HuH-7 (cell line): ENCODE results near the gene ESRRB.
"Not testable (repeated sequence)": the region's sequence is repeated elsewhere in the genome, so short reads cannot be mapped to it uniquely, and the experiment has no call there.

ENCODE experiments used
- DNase-seq: peaks from one replicate; pipeline ENCODE4 v3.0.0; 2011; ENCODE audit warnings: low spot score

Gene ESRRB

DNA sequence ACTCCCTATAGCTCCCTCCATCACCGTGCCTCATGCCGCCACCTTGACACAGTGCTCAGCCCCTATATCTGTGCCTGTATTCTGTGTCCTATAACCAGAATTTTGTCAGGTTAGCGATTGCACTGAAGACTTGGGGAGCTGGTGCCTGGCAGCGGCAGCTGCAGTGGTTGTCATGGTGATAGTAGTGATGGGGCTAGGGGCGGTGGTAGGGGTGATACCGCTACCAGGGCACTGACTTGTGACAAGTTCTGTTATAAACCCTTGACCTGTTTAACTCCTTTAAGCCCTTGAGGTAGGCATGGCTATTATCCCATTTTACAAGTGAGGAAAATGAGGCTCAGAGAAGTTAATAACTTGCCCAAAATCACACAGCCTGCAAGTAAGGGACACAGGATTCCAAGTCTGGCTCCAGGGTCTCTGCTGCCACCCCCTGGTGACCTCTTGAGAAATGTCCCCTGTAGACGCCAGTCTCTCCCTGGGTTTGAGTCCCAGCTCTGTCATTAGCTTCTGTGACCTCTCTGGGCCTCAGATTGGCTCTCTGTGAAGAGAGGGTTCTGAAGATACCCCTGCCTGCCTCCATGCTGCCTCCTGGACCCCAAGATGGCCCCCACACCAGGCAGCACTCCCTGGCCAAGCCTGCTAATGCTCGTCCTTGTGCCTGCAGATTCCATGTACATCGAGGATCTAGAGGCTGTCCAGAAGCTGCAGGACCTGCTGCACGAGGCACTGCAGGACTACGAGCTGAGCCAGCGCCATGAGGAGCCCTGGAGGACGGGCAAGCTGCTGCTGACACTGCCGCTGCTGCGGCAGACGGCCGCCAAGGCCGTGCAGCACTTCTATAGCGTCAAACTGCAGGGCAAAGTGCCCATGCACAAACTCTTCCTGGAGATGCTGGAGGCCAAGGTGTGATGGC, 121.9 kb downstream of the ESRRB start:
- peak; percentile 35 for DNase-seq

DNA sequence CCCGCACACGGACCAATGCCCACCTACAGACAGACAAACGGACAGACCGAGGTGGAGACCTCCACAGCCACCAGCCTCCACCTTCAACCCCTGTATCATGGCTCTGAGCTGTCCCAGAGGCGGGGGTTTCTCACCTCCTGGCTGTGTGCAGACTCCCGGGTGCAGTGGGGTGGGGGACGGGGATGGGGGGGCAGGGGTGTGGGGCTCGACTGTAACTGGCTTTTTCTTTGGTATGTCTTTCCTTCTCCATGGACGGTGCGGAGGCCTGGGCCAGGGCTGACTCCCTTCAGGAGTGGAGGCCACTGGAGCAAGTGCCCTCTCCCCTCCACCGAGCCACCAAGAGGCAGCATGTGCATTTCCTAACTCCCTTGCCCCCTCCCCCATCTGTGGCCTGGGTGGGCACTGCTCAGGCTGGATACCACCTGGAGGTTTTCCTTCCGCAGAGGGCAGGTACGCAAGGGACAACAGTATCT, 122.6 kb downstream of the ESRRB start:
- DNase-seq, result no peak

DNA sequence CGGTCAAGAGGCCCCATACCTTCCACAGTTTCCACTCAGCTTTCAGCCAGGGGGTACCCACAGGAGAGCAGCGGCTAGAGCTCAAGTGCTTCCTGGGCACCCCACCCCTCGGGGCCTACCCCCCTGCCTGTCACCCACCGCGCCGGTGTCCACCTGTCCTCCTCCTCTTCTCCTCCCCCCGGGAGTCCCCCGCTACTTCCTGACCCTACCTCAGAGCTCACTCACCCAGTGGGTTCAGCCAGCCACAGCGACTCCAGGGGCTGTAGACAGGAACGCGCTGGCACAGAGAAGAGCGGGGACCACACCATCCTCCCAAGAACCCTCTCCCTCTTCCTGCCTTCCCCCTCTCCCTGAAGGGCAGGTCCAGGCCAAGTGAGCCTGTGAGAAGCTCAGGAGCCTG, 123.0 kb downstream of the ESRRB start:
- DNase-seq, result no peak

DNA sequence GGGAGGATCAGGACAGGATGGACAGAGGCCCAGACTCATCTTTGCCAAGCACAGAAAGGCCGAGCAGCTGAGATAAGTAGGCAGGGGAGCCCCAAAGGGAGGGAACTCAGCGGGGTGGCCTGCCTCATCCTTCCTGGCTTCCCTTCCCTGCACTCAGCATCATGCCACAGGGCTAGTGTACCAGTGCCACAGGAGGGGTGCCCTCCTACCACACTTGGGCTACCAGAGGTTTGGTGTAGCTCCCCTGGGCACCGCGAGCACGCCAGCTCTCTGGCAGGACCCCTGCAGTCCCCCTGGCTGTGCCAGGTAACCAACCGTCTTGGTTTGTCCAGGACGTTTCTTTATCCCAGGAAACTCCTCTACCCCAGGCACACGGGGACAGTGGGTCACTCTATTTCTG, 123.5 kb downstream of the ESRRB start:
- no peak for DNase-seq

DNA sequence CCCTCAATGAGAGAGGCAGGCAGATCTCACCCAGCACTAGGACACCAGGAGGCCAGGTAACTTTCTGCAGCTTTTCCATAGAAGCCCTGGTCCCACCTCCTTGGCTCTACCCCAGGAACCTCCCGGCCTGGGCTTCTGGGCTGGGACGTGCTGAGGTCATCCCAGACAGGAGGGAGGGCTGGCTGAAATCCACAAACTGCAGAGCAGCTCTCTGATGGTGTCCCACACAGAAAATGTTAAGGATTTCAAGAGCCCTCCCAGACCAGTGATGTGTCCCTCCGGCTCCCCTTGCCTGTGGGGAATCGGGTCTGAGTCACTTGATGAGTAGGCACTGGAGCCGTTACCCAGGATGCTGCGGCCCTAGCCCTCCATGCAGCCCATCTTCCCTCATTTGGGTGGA, 124.1 kb downstream of the ESRRB start:
- DNase-seq, result no peak

DNA sequence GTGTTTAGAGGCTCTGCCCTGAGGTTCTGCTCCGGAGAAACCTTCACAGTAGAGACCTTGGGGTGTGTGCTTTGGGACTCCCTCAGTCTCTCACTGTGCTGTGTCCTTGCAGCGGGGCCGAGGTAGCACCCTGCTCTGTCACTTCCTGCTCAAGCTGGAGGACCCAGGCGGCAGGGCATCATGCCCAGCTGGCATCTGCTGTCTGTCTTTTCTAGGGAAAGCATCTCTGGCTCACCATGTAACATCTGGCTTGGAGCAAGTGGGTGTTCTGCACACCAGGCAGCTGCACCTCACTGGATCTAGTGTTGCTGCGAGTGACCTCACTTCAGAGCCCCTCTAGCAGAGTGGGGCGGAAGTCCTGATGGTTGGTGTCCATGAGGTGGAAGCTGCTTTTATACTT, 124.5 kb downstream of the ESRRB start:
- no peak for DNase-seq

DNA sequence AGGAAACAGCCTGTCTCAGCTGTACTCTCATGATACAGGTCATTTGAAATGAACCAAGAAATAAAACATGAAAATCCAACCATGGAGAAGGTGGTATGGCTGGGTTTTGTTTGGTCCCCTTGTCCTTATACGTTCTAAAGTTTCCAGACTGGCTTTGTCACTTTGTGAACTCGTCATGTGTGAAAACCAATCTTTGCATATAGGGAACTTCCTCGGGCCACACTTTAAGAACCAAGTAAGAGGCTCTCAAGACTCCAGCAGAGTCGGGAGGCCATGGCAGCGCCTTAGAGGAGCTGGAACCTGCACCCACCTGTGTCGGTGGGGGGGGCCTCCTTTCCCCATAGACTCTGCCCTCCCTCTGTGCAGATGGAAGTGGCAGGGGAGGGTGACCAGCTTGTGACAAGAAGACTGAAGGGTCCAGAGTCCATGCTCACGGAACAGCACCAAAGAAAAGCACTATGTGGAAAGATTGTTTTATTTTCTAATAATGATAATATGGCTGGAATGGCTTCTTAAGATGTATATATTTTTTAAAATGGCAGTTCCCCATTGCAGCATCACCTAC, 125.3 kb downstream of the ESRRB start:
- no peak for DNase-seq

DNA sequence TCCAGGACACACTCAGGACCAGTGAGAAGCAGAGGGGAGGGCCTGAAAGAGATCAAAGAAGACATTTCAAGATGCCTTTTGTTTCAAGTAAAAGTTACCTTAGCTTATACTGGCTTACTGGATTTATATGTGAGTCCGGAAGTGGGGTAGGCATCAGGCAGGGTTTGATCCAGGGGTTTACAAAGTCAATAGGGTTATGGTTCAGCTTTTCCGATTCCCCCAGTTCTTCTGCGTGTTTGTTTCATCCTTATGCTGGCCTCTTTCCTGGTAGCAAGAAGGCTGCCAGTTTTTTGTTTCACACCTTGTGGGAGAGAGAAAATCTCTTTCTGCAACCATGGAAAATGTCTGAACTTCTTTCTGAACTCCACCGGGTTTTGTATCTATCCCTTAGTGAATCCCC, 126.3 kb downstream of the ESRRB start:
- no peak for DNase-seq

DNA sequence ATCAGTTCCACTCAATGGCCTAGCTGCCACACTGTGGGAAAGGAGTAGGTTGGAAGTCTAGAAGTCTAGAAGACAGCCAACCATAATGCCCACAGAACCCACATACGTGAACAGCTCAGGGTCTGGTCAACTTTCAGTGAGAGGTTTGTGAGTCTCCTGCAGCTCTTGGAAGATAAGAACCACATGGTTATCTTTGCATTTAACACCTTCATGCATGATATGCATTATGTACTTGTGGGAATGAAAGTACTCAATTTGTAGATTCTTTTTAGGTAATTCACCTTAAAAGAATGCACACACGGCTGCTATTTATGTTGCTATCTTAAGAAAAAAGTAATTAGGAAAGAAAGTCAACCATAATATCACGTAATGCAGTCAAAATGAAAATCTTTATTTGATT, 126.7 kb downstream of the ESRRB start:
- no peak for DNase-seq

DNA sequence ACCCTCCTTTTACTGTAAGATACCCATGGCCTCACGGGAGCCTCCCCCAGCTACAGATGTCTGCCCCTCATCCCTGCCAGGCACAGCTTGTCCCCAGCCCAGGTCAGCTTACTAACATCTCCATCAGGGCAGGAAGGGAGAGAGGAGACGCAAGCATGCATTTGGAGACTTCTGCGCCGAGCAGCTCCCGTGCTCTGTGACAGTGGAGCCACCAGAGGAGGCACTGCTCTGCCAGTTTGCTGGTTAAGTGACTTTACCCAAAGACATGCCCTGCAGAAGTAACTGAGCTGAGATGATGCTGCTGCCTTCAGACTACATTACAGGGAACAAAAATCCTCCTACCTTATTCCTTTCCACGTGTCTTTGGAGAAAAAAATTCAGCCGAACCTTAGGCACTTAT, 133.4 kb downstream of the ESRRB start:
- no peak for DNase-seq

DNA sequence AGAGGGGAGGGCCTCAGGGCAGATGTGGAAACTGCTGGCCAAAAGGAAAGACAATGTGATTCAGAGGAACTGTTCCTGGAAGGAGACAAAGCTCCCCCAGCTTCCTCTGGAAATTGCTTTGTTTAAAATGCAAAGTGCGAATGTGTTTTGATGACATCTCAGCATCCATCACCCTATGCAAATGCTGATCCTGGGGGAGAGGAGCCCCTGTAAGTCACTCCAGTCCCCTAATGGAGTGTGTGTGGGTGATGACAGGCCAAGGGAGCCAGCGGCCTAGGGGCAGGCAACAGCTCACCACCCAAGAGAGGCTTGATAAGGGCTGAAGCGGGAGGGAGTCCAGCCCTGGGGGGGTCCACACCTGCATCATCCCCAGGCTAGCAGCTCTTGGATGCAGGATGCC, 134.2 kb downstream of the ESRRB start:
- no peak for DNase-seq

DNA sequence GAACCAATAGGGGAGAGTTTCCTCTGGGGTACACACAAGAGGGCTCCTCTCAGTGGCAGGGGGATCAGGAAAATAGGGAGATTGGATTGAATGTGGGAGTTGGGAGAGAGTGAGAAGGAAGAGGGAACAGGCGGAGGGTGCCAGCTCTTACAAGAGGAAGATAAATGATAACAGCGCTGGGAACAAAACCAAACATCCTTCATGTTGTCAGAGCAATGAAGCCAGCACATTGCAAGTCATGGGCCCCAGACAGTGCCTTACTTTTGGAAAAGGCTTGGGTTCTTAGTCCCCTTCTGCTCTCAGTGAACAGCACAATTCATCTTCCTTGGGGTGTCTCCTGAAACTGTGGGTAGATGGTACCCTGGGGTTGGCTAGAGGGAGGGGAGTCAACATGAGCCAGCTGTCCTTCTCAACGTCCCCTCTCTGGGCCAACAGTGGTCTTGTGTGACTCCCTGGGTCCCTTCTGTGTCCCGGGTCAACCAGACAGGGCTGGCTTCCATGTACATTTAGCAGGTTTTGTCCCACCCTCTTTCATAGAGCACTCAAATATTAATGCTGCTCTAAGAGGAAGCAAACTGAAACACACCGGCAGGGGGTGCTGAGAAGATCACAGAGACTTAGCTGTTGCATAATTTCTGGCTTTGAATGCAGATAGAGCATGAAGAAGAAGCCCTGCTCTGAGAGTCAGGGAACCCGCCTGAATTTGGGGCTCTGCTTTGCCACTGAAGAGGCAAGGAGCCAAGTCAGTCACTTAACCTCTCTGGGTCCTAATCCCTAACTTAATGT, 138.5 kb downstream of the ESRRB start:
- peak; percentile 55 for DNase-seq

DNA sequence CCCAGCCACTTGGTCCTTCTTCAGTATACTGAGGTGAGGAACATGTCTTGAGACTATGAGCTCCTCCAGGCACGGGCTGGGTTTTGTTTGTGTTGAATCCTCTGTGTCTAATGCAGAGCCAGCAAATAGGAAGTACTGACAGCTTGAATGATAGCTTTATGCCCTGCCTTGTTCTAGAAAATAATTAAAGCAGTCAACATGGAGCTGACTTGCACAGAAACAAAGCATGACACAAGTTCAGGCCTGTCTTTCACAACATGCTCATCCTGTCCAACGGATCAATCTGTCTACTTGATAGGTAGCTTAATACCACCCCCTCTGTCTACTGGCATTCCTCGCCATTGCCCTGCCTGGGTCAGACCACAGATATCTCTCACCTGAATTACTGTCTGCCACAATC, 140.9 kb downstream of the ESRRB start:
- no peak for DNase-seq

DNA sequence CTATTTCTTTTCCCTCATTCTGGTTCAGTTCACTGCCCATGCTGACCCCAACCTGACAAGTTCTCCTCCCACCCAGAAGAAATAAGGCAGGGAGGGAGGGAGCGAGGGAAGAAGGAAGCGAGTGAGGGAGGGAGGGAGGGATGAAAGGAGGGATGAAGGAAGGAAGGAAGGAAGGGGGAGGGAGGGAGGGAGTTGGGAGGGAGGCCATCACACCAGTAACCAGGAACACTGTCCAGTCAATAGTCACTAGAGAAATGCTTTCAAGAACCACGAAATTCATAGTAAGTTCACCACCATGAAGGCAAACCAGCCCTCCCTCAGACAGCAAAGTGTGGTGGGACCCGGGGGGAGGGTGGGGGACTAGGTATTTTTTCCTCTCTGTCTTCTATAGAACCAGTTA, 142.4 kb downstream of the ESRRB start:
- no peak for DNase-seq

DNA sequence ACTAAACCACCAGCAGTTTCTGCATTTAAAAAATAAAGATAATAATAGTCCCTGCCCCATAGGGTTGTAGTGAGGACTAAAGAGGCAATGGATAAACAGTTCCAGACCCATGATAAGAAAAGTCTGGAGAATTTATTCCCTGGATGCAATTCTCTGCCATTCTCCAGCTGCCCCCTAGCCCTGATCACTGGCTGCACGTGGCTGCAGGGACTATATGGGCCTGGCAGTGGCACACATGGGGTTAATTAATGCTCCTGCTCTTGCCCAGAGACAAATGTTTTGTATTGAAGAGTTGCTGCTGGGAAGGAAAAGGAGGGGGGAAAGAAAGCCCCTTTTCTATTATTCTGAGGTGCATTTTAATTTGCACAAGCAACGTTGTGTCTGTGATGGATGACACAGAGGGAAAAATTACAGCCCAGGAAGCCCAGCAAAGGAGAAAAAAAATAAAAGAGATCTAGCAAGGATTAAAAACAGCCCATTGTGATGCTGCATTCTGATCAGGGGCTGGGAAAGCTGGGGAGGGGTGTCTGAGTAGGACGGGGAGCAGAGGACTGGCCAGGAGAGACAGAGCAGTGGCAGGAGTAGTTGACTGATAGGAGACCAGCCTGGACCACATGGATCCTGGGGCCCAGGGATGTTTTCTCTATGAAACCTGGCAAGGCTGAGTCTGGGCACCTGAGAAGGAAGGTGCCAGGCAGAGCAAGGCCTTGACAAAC, 149.3 kb downstream of the ESRRB start:
- no peak for DNase-seq

DNA sequence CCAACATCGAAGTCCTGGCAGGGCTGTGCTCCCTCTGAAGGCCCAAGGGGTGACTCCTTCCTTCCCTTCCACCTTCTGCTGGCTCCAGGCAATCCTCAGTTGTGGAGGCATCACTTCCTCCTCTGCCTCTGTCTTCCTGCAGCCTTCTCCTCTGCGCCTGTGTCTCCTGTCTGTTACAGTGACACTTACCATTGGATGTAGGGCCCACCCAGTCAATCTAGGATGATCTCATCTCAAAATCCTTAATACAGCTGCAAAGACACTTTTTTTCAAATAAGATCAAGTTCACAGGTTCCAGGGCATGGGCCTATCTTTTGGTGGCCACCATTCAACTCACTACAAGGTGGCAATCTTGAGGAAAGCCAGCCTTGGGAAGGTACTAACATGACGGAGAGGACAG, 155.1 kb downstream of the ESRRB start:
- DNase-seq, result no peak

DNA sequence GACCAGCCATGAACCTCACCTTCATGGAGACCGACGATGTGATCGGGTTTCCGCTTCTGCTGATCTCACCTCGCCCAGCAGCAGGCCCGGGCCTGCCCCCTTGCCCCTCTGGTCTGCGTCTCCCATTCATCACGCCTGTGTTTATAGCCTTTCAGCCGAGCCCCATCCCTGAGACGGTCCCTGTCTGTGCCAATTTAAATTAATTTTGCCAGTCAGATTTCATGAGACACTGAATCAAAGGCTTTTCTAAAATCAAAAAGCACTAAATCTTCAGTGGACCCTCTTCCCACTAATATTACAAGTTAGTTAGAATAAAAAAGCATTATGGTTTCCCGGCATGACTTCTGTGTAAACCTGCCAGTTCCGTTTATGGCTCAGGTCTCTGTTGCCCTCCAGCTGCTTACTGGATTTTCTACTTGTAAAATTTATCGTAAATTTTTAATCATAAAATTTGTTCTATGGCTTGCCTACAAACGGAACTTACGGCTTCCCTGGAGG, 155.9 kb downstream of the ESRRB start:
- no peak for DNase-seq

DNA sequence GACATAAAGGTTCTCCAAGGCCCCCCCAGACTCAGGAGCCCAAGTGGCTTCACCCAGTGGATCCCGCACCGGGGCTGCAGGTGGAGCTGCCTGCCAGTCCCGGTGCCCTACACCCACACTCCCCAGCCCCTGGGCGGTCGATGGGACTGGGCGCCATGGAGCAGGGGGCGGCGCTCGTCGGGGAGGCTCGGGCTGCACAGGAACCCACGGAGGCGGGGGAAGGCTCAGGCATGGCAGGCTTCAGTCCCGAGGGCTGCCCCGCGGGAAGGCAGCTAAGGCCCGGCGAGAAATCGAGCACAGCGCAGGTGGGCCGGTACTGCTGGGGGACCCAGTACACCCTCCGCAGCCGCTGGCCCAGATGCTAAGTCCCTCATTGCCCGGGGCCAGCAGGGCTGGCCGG, 160.7 kb downstream of the ESRRB start:
- DNase-seq, result not testable (repeated sequence)

DNA sequence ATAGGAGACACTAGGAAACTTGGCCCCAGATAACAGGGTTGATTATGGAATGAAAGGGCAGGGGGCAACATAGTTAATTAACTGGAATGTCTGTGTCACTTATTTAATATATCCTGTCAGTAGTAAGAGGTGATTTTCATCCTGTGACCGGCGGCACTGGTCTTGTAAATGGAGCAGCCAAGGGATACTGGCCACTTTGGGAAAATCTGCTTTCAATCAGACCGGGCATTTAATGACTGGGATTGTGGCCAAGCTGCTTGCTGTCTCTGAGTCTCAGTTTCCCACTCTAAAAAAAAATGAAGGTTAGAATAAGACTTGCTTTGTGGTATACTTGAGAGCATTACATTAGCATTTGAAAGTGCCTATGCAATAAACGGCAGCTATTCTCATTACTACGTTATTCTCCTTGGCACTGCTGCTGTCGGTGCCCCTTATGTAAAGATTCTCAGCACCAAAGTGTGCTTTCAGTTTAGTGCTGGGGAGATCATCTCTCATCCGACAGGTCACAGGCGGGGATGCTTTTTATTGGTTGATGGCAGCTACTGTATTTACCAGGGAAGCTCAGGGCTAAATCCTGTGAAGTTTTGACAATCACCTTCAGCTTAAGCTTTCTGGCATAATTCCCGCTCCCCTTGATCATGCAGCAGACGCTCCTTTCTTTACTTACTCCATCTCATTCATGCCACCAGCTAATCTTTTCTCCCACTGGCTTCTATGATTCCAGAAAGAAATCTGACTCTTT, 162.1 kb downstream of the ESRRB start:
- DNase-seq, result no peak

DNA sequence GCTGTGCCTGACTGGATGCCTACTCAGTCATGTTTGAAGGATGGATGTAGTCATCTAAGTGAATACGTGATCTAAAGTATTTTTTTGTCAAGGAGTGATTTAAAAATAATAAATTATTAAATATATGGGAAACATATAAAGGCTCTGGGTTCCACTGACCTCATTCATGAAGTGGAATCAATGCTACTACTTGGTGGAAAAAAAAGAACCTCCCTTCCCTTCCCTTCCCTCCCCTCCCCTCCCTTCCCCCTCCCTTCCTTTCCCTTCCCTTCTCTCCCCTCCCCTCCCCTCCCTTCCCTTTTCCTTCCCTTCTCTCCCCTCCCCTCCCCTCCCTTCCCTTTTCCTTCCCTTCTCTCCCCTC, 162.7 kb downstream of the ESRRB start:
- DNase-seq, result no peak

DNA sequence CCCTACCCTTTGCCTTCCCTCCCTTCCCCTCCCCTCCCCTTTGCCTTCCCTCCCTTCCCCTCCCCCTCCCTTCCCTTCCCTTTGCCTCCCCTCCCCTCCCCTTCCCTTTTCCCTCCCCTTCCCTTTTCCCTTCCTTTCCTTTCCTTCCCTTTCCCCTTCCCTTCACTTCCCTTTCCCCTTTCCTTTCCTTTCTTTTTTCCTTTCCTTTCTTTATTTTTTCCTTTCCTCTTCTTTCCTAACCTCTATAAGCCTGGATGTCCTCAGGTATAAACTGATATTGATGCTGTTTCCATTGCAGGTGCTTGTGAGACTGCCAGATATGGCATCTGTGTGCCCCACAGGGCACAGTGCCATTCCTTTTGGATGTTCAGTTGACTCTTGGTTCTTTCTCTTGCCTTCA, 163.2 kb downstream of the ESRRB start:
- no peak for DNase-seq
